ENCODE data around the gene RALGPS1.

- TF ChIP-seq CTCF (IDR thresholded peaks at IDR 0.05): no peak
- no peak for TF ChIP-seq EP300 (IDR thresholded peaks at IDR 0.05)
- no peak for TF ChIP-seq POLR2A (IDR thresholded peaks at IDR 0.05)
Observed at GRCh38 chr9:127126971-127127370, 212.4 kb downstream of the RALGPS1 start.

Data from tibial nerve (tissue), 4 donors.